H7 (cell line): ENCODE data around the gene FSTL3. TPM values are rescaled to one million over a fixed set of nuclear protein-coding genes. Genes with fewer than 3 reads are reported as not detected.

ENCODE experiments used
- total RNA-seq: library from RNA; depleted of rRNA; stranded (reverse); fragments of >200 nt; shearing (Covaris generic); gene quantifications from 2 replicates; pipeline ENCODE4 v1.2.3, GENCODE V29; 2014; rRNA removed

Gene FSTL3
- total RNA-seq, 1 experiment from 2014 or later, result 9.7 TPM

Other genes with a start within 250 kb of the FSTL3 start
- gene SHC2, start 215.4 kb upstream of the FSTL3 start, total RNA-seq, result 5.3 and 6.9 TPM in 2 replicates
- 0.70 TPM in 1 of 2 replicates, not detected in the other for gene MADCAM1, start 179.9 kb upstream of the FSTL3 start, total RNA-seq
- gene TPGS1, start 168.9 kb upstream of the FSTL3 start, total RNA-seq, result 13.7 and 18.1 TPM in 2 replicates
- gene CDC34, start 144.6 kb upstream of the FSTL3 start, total RNA-seq, result 180 and 192 TPM in 2 replicates
- gene GZMM, start 132.3 kb upstream of the FSTL3 start, total RNA-seq, result 0.38 and 1.6 TPM in 2 replicates
- 1,035 and 1,167 TPM in 2 replicates for gene BSG, start 103.8 kb upstream of the FSTL3 start, total RNA-seq
- gene HCN2, start 86.5 kb upstream of the FSTL3 start, total RNA-seq, result 1.8 and 3.1 TPM in 2 replicates
- 120 and 128 TPM in 2 replicates for gene POLRMT, start 42.9 kb upstream of the FSTL3 start, total RNA-seq
- not detected in 2 replicates for gene FGF22, start 36.5 kb upstream of the FSTL3 start, total RNA-seq
- 119 and 128 TPM in 2 replicates for gene RNF126, start 13.2 kb upstream of the FSTL3 start, total RNA-seq
- gene PRSS57, start 19.1 kb downstream of the FSTL3 start, total RNA-seq, result not detected in 2 replicates
- 28.7 and 34.6 TPM in 2 replicates for gene PALM, start 32.5 kb downstream of the FSTL3 start, total RNA-seq
- gene MISP, start 74.7 kb downstream of the FSTL3 start, total RNA-seq, result 0.11 and 0.31 TPM in 2 replicates
- gene PTBP1, start 121.1 kb downstream of the FSTL3 start, total RNA-seq, result 460 and 481 TPM in 2 replicates
- 52.0 and 53.8 TPM in 2 replicates for gene PLPPR3, start 145.6 kb downstream of the FSTL3 start, total RNA-seq
- 0.85 and 1.3 TPM in 2 replicates for gene AZU1, start 151.4 kb downstream of the FSTL3 start, total RNA-seq
- 0.66 TPM in 1 of 2 replicates, not detected in the other for gene PRTN3, start 164.6 kb downstream of the FSTL3 start, total RNA-seq
- gene ELANE, start 175.9 kb downstream of the FSTL3 start, total RNA-seq, result not detected in 2 replicates
- 1.4 and 1.5 TPM in 2 replicates for gene CFD, start 183.3 kb downstream of the FSTL3 start, total RNA-seq
- gene MED16, start 216.8 kb downstream of the FSTL3 start, total RNA-seq, result 29.5 and 36.2 TPM in 2 replicates
- not detected in 2 replicates for gene RNU6-9, start 217.1 kb downstream of the FSTL3 start, total RNA-seq
- 47.5 and 49.9 TPM in 2 replicates for gene R3HDM4, start 236.8 kb downstream of the FSTL3 start, total RNA-seq
- gene KISS1R, start 240.9 kb downstream of the FSTL3 start, total RNA-seq, result 0.67 and 1.4 TPM in 2 replicates
- 85.4 and 92.6 TPM in 2 replicates for gene ARID3A, start 249.6 kb downstream of the FSTL3 start, total RNA-seq